Measurements from ENCODE around the gene AGO3. TPM values are rescaled to one million over a fixed set of nuclear protein-coding genes. Genes with fewer than 3 reads are reported as not detected.

Gene AGO3
- total and polyA plus RNA-seq, 9 donors = 5.6 to 25.9 (median 9.6) TPM

DNA sequence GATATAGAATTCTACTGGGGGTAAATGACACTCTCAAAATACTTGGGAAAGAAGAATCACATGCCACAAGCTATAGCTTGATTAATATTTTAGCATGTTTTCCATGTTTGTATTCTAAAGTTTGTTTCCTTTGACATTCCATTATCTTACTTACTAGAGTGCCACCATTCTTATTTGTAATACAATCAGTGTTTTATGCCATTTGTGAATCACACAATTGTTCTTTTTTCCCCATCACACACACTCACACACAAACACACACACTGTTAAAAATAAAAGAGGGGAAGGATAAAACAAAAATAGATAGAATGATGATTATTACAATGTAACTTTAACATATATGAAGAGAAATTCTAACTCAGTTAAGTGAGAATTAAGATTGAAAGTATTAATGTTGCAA lies 137.0 kb downstream of the AGO3 start:
- H3K27me3 ChIP-seq (ENCODE audit: control insufficient read depth, insufficient read depth, low read length) = no peaks in the 10 kb centered on the region
- no peaks in the 10 kb centered on the region for H3K9me3 ChIP-seq (replicated peaks; ENCODE audit: control insufficient read depth, low read depth, low read length)
- DNase-seq = no peak
- H3K4me3 ChIP-seq (ENCODE audit: low read length) = no peak overlapping the region
- no peaks in the 10 kb centered on the region for H3K4me1 ChIP-seq (ENCODE audit: control insufficient read depth, insufficient read depth, low read length)
- H3K27ac ChIP-seq (ENCODE audit: low read length) = no peak overlapping the region
- no peaks in the 10 kb centered on the region for H3K36me3 ChIP-seq (ENCODE audit: control insufficient read depth, insufficient read depth, low read length)

DNA sequence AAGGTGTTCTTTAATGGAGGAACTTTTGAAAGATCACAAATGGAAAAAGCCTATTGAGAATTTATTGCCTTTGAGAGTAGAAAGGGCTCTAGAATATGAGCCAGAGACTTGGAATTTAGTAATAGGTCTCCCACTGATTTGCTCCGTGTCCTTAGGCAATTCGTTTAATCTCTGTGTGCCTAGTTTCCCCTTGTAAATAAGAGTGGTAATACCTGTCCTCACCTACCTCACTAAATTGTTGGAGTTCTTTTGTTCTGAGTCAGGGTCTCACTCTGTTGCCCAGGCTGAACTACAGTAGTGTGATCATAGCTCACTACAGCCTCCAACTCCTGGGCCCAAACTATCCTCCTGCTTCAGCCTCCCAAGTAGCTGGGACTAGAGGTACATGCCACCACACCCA lies 138.0 kb downstream of the AGO3 start:
- WGBS (ENCODE audit: insufficient coverage) = no CpG with 5 or more reads among the region's 2 CpGs
- Histone ChIP-seq H3K27ac (ENCODE audit: low read length) (no peak overlapping the region), H3K4me1 (ENCODE audit: control insufficient read depth, insufficient read depth, low read length) (no peaks in the 10 kb centered on the region), H3K4me3 (ENCODE audit: low read length) (no peak overlapping the region), H3K36me3 (ENCODE audit: control insufficient read depth, insufficient read depth, low read length) (no peaks in the 10 kb centered on the region), H3K9me3 (replicated peaks; ENCODE audit: control insufficient read depth, low read depth, low read length) (no peaks in the 10 kb centered on the region), H3K27me3 (ENCODE audit: control insufficient read depth, insufficient read depth, low read length) (no peaks in the 10 kb centered on the region)
- DNase-seq = no peak

DNA sequence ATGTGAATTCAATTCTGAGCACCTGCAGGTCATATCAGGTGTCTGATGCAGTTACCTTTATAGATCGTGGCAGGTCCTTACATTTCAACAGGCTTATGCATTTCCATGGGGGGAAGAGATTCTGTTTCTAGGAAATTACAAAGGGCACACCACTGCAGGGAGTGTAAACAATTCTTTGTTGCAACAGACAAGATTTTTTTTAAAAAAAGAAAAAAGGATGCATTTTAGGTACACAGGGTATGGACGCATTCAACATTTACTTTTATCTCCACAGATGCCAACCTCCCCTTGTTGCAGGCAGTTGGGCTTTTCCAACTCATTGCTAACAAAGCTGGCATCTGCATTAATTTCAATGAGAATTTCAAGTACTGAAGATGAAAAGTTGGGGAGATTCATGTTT lies 139.4 kb downstream of the AGO3 start:
- no peak for DNase-seq
- H3K4me1 ChIP-seq (ENCODE audit: control insufficient read depth, insufficient read depth, low read length) = no peaks in the 10 kb centered on the region
- no peak overlapping the region for H3K4me3 ChIP-seq (ENCODE audit: low read length)
- H3K9me3 ChIP-seq (replicated peaks; ENCODE audit: control insufficient read depth, low read depth, low read length) = no peaks in the 10 kb centered on the region
- no peak overlapping the region for H3K27ac ChIP-seq (ENCODE audit: low read length)
- WGBS (ENCODE audit: insufficient coverage) = no CpG with 5 or more reads among the region's 2 CpGs
- H3K27me3 ChIP-seq (ENCODE audit: control insufficient read depth, insufficient read depth, low read length) = no peaks in the 10 kb centered on the region
- H3K36me3 ChIP-seq (ENCODE audit: control insufficient read depth, insufficient read depth, low read length) = no peaks in the 10 kb centered on the region

DNA sequence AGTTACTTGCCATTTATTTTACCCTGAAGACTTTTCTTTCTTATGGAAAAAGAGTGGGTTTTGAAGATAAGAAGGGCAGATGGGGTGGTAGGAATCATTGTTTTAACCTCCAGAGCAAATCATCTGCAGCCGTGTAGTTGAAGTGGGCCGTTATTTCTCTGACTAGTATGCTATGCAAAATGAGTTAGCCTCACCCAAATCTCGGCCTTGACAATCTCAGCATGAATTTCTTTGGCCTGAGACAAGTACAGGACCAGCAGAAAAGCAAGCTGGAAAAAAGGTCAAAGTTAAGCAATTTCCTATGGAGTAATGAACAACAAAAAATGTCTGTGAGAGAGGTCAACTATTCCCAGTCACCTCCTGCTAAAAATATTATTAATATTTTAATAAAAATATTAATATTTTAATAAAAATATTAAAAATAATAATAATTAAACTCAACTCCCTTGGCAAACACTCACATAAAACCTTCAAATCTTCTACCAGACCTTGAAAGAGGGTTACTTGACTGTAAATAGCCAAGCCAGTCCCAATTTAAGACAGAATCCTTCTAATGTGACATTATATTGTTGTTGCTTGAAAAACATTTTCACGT lies 146.2 kb downstream of the AGO3 start:
- Histone ChIP-seq H3K4me1 (ENCODE audit: control insufficient read depth, insufficient read depth, low read length) (no peaks in the 10 kb centered on the region), H3K27me3 (ENCODE audit: control insufficient read depth, insufficient read depth, low read length) (peaks cover 1% of the 10 kb centered on the region), H3K4me3 (ENCODE audit: low read length) (no peak overlapping the region), H3K36me3 (ENCODE audit: control insufficient read depth, insufficient read depth, low read length) (no peaks in the 10 kb centered on the region), H3K9me3 (replicated peaks; ENCODE audit: control insufficient read depth, low read depth, low read length) (no peaks in the 10 kb centered on the region), H3K27ac (ENCODE audit: low read length) (no peak overlapping the region)
- no CpG with 5 or more reads among the region's 4 CpGs for WGBS (ENCODE audit: insufficient coverage)
- no peak for DNase-seq

- DNase-seq = no peak
These were observed 149.3 kb downstream of the AGO3 start for GRCh38 chr1:36080236-36080635.

GRCh38 chr1:36080801-36081200 lies 149.9 kb downstream of the AGO3 start:
- no peaks in the 10 kb centered on the region for H3K9me3 ChIP-seq (replicated peaks; ENCODE audit: control insufficient read depth, low read depth, low read length)
- peaks cover 4% of the 10 kb centered on the region for H3K27me3 ChIP-seq (ENCODE audit: control insufficient read depth, insufficient read depth, low read length)
- H3K4me3 ChIP-seq (ENCODE audit: low read length) = no peak overlapping the region
- H3K4me1 ChIP-seq (ENCODE audit: control insufficient read depth, insufficient read depth, low read length) = peaks cover 13% of the 10 kb centered on the region
- no peaks in the 10 kb centered on the region for H3K36me3 ChIP-seq (ENCODE audit: control insufficient read depth, insufficient read depth, low read length)
- no CpG with 5 or more reads among the region's 6 CpGs for WGBS (ENCODE audit: insufficient coverage)
- H3K27ac ChIP-seq (ENCODE audit: low read length) = no peak overlapping the region
- no peak for DNase-seq

More at GRCh38 chr1:36080236-36080635, 149.3 kb downstream of the AGO3 start:
- Histone ChIP-seq H3K4me1 (ENCODE audit: control insufficient read depth, insufficient read depth, low read length) (peaks cover 13% of the 10 kb centered on the region), H3K27ac (ENCODE audit: low read length) (no peak overlapping the region), H3K27me3 (ENCODE audit: control insufficient read depth, insufficient read depth, low read length) (peaks cover 4% of the 10 kb centered on the region), H3K4me3 (ENCODE audit: low read length) (no peak overlapping the region), H3K9me3 (replicated peaks; ENCODE audit: control insufficient read depth, low read depth, low read length) (no peaks in the 10 kb centered on the region), H3K36me3 (ENCODE audit: control insufficient read depth, insufficient read depth, low read length) (no peaks in the 10 kb centered on the region)
- no CpG with 5 or more reads among the region's 3 CpGs for WGBS (ENCODE audit: insufficient coverage)

- H3K27me3 ChIP-seq (ENCODE audit: control insufficient read depth, insufficient read depth, low read length) = peaks cover 4% of the 10 kb centered on the region
These were observed 151.1 kb downstream of the AGO3 start for GRCh38 chr1:36081926-36082485.

GRCh38 chr1:36083219-36083618 lies 152.3 kb downstream of the AGO3 start:
- H3K27me3 ChIP-seq (ENCODE audit: control insufficient read depth, insufficient read depth, low read length) = peaks cover 4% of the 10 kb centered on the region
- 80% methylated on average over 10 of the region's 13 CpGs for WGBS (ENCODE audit: insufficient coverage)
- DNase-seq = no peak
- no peaks in the 10 kb centered on the region for H3K36me3 ChIP-seq (ENCODE audit: control insufficient read depth, insufficient read depth, low read length)
- no peak overlapping the region for H3K4me3 ChIP-seq (ENCODE audit: low read length)
- peaks cover 16% of the 10 kb centered on the region for H3K4me1 ChIP-seq (ENCODE audit: control insufficient read depth, insufficient read depth, low read length)
- H3K9me3 ChIP-seq (replicated peaks; ENCODE audit: control insufficient read depth, low read depth, low read length) = no peaks in the 10 kb centered on the region
- no peak overlapping the region for H3K27ac ChIP-seq (ENCODE audit: low read length)

More at GRCh38 chr1:36081926-36082485, 151.1 kb downstream of the AGO3 start:
- no peaks in the 10 kb centered on the region for H3K36me3 ChIP-seq (ENCODE audit: control insufficient read depth, insufficient read depth, low read length)
- peaks cover 13% of the 10 kb centered on the region for H3K4me1 ChIP-seq (ENCODE audit: control insufficient read depth, insufficient read depth, low read length)
- WGBS (ENCODE audit: insufficient coverage) = 42% methylated on average over 2 of the region's 3 CpGs
- no peak for DNase-seq
- H3K27ac ChIP-seq (ENCODE audit: low read length) = no peak overlapping the region
- H3K9me3 ChIP-seq (replicated peaks; ENCODE audit: control insufficient read depth, low read depth, low read length) = no peaks in the 10 kb centered on the region
- no peak overlapping the region for H3K4me3 ChIP-seq (ENCODE audit: low read length)

DNA sequence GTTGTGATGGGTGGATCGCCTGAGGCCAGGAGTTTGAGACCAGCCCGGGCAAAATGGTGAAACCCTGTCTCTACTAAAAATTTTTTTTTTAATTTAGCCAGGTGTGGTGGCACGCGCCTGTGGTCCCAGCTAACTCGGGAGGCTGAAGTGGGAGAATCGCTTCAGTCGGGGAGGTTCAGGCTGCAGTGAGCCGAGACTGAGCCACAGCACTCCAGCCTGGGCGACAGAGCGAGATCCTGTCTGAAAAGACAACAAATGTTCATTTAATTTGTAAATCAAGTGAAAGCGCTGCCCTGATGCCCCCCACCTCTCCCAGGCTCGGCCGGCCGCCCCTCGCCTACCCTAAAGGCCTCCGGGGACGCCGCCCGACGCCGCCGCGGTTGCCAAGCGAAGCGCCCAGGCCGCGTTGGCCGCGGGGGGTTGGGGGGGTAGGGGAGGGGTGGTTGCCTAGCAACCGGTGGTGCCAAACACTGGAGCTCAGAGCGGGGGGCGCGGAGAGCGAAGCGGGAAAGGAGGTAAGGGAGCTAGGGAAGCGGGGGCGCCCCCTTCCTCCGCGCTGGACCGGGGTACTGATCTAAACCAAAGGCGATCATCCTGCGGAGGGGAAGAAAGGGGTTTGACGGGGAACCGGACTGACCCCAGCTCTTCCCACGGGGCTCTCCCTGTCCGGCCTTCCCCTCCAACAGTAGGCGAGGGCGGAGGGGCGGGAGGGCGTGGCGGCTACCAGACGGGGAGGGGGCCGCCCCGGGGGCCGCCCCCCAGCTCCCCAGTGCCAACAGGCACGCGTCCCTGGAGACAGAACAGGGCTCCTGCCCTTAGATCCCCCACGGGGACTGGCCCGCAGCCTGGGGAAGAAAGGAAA lies 153.0 kb downstream of the AGO3 start, which contains the start of gene TEKT2:
Gene TEKT2, plus strand, starts transcription at position 460 of the 862 bp plus-strand sequence. CDS start 828 bp downstream, outside the sequence.
- H3K36me3 ChIP-seq (ENCODE audit: control insufficient read depth, insufficient read depth, low read length) = no peaks in the 10 kb centered on the region
- 8% methylated on average over 21 of the region's 59 CpGs for WGBS (ENCODE audit: insufficient coverage)
- H3K27ac ChIP-seq (ENCODE audit: low read length) = no peak within 1 kb of the TSS
- peaks cover 20% of the 10 kb centered on the region for H3K4me1 ChIP-seq (ENCODE audit: control insufficient read depth, insufficient read depth, low read length)
- H3K27me3 ChIP-seq (ENCODE audit: control insufficient read depth, insufficient read depth, low read length) = peaks cover 4% of the 10 kb centered on the region
- peak within 1 kb of the TSS; percentile 48 for H3K4me3 ChIP-seq (ENCODE audit: low read length)
- no peaks in the 10 kb centered on the region for H3K9me3 ChIP-seq (replicated peaks; ENCODE audit: control insufficient read depth, low read depth, low read length)
- peak; percentile 70 for DNase-seq

GRCh38 chr1:36084497-36085115 lies 153.7 kb downstream of the AGO3 start:
- peak; percentile 22 for DNase-seq
- 17% methylated on average over 4 of the region's 19 CpGs for WGBS (ENCODE audit: insufficient coverage)
- H3K4me1 ChIP-seq (ENCODE audit: control insufficient read depth, insufficient read depth, low read length) = peaks cover 23% of the 10 kb centered on the region
- peak overlapping the region; percentile 48 for H3K4me3 ChIP-seq (ENCODE audit: low read length)
- H3K9me3 ChIP-seq (replicated peaks; ENCODE audit: control insufficient read depth, low read depth, low read length) = no peaks in the 10 kb centered on the region
- H3K27ac ChIP-seq (ENCODE audit: low read length) = no peak overlapping the region
- peaks cover 4% of the 10 kb centered on the region for H3K27me3 ChIP-seq (ENCODE audit: control insufficient read depth, insufficient read depth, low read length)
- H3K36me3 ChIP-seq (ENCODE audit: control insufficient read depth, insufficient read depth, low read length) = no peaks in the 10 kb centered on the region
